OCI-LY7 (cell line): Measurements from ENCODE around the gene PGPEP1. TPM values are rescaled to one million over a fixed set of nuclear protein-coding genes. Genes with fewer than 3 reads are reported as not detected.

Experiments used
- BruUV-seq: library from RNA; stranded (reverse); fragments of 400-500 nt; replicated peaks from 2 replicates; lab custom pipeline; 2021; lab: Mats Ljungman, UMichigan
- CTCF ChIA-PET: fragments of 300-600 bp; sonication (Branson Sonifier 250); formaldehyde crosslinking; loops from one replicate; lab custom pipeline; 2022; ENCODE audit warnings: antibody characterized with exemption; ENCODE audit not compliant: unreplicated experiment; lab: Charles Lee
- POLR2A ChIA-PET: fragments of 300-600 bp; sonication (Branson Sonifier 250); formaldehyde crosslinking; loops from one replicate; lab custom pipeline; 2022; ENCODE audit warnings: antibody characterized with exemption; lab: Charles Lee
- DNase-seq: peaks from one replicate; pipeline ENCODE4 v3.0.0-alpha.2; 2015; ENCODE audit warnings: low spot score
- H2AFZ ChIP-seq: fragments of 200-600 bp; sonication (generic), shearing (Covaris generic); 2 replicates; pipeline ENCODE4 v1.6.1; 2014; ENCODE audit warnings: mild to moderate bottlenecking, antibody characterized with exemption, low read length, moderate library complexity
- H3K27ac ChIP-seq: fragments of 200-600 bp; sonication (generic); 2 replicates; pipeline ENCODE4 v1.5.1; 2014; ENCODE audit warnings: mixed run types, low read depth, mild to moderate bottlenecking, moderate library complexity, low read length, inconsistent platforms; ENCODE audit not compliant: poor library complexity, severe bottlenecking
- H3K36me3 ChIP-seq: fragments of 200-600 bp; sonication (generic); 2 replicates; pipeline ENCODE4 v1.6.1; 2014; ENCODE audit warnings: mild to moderate bottlenecking, antibody characterized with exemption, low read length, moderate library complexity, mixed read lengths; ENCODE audit not compliant: insufficient read depth
- H3K4me1 ChIP-seq: fragments of 200-600 bp; sonication (generic); 2 replicates; pipeline ENCODE4 v1.5.1; 2014; ENCODE audit warnings: mild to moderate bottlenecking, low read length; ENCODE audit not compliant: insufficient read depth, poor library complexity, severe bottlenecking
- H3K4me2 ChIP-seq: fragments of 200-600 bp; sonication (generic); 2 replicates; pipeline ENCODE4 v1.6.1; 2014; ENCODE audit warnings: mild to moderate bottlenecking, low read length
- H3K4me3 ChIP-seq: fragments of 200-600 bp; sonication (generic); 2 replicates; pipeline ENCODE4 v1.5.1; 2014; ENCODE audit warnings: mild to moderate bottlenecking, low read depth, low read length; ENCODE audit not compliant: poor library complexity, severe bottlenecking
- H3K79me2 ChIP-seq: fragments of 200-600 bp; sonication (generic); 2 replicates; pipeline ENCODE4 v1.6.1; 2016; ENCODE audit warnings: low read depth, mild to moderate bottlenecking, low read length, moderate library complexity, mixed read lengths; ENCODE audit not compliant: insufficient read depth
- H3K9me2 ChIP-seq: fragments of 200-600 bp; sonication (generic); 2 replicates; pipeline ENCODE4 v1.6.1; 2016; ENCODE audit warnings: mild to moderate bottlenecking, low read length, mixed read lengths; ENCODE audit not compliant: insufficient read depth
- H3K9me3 ChIP-seq: fragments of 200-600 bp; sonication (generic); 2 replicates; pipeline ENCODE4 v1.6.1; 2014; ENCODE audit warnings: mild to moderate bottlenecking, mixed run types, low read length, mixed read lengths
- H4K20me1 ChIP-seq: fragments of 200-600 bp; sonication (generic); 2 replicates; pipeline ENCODE4 v1.6.1; 2014; ENCODE audit warnings: mild to moderate bottlenecking, antibody characterized with exemption, low read length, moderate library complexity, mixed read lengths; ENCODE audit not compliant: insufficient read depth
- CTCF ChIP-seq: fragments of 200-600 bp; sonication (generic); conservative IDR thresholded peaks from 2 replicates; pipeline ENCODE4 v1.5.1; 2014; ENCODE audit warnings: mild to moderate bottlenecking, antibody characterized with exemption, low read length, moderate library complexity, mixed read lengths
- EZH2phosphoT487 ChIP-seq: fragments of 200-600 bp; sonication (generic); IDR thresholded peaks from 2 replicates; pipeline ENCODE4 v1.6.1; 2018; ENCODE audit warnings: low read depth, borderline replicate concordance, mild to moderate bottlenecking, mixed run types, antibody characterized with exemption, low read length, moderate library complexity, mixed read lengths
- intact Hi-C: fragments of 100-400 bp; cut with micrococcal nuclease; formaldehyde crosslinking; loops from one replicate; pipeline ENCODE4 v1.10.0; 2022; ENCODE audit not compliant: unreplicated experiment
- total RNA-seq, 2 experiments: library from RNA; depleted of rRNA in 1 of 2; stranded (reverse); fragments of >200 nt in 1 of 2; shearing (Covaris generic) in 1 of 2; gene quantifications; 2 replicates each; pipeline ENCODE4 v1.2.3, GENCODE V29; 2014 to 2022

Gene PGPEP1
- total RNA-seq, 2 experiments from 2014 or later, result 15.2 to 44.1 TPM

DNA sequence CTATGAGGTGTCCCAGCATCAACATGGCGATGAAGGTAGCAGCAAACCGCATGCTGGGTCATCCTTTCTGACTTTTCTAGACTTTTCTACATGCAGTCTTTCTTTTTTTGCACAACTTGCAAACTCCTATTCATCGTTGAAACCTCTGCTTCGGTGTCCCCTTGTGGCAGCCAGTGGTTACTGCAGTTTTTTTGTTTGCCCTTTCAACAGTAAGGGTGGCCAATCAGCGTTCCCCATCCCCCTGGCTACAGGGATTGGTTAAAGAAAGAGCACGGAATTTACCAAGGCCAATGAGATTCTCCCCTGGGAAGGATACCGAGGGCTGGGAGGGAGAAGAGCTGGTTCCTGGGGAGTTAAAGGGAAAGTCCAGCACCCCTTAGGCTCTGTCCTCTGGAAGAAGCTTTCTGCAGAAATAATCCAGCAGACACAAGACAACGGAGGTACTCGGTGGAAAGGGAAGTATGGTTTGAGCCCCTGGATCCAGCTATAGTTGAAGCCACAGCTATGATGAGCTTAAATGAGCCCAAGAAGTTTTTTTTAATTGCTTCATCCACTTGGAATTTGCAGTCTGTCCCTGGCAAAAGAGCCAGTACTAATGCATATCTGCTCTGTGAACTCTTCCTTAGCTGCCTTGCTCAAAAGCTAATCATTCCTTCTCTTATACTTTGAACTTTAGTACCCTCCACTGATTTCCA, 11.9 kb upstream of the PGPEP1 start:
- no TSS peak for BruUV-seq
- CTCF ChIA-PET, result interaction anchor here (0.5 to 2.3 kb wide), 13 partner anchors 11 to 144 kb away, joined by 3 to 22 read pairs (median 4); partner anchors contain the start of genes JUND and RAB3A
- no peak overlapping the region for H3K27ac ChIP-seq

DNA sequence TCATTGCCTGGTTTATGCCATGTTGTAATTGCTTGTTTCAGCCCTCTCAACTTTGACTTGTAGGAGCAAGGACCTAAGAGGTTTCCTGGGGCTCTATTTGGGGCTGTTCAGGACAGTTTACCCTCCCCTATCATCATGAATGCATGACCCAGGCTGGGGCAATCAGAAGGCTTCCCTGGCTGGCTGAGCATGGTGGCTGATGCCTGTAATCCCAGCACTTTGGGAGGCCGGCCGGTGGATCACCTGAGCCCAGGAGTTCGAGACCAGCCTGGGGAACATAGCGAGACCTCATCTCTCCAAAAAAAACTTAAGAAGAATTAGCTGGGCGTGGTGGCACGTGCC, 11.4 kb upstream of the PGPEP1 start:
- Histone ChIP-seq H4K20me1 (no peaks in the 10 kb centered on the region), H3K9me2 (no peaks in the 10 kb centered on the region), H3K4me1 (peaks cover 27% of the 10 kb centered on the region), H3K27ac (no peak overlapping the region), H3K79me2 (no peaks in the 10 kb centered on the region), H3K4me3 (peak overlapping the region; percentile 56), H3K4me2 (peak overlapping the region; percentile 66), H3K36me3 (no peaks in the 10 kb centered on the region), H2AFZ (peak overlapping the region; percentile 72; the same call in 1 of the 2 replicates), H3K9me3 (no peaks in the 10 kb centered on the region)
- TF ChIP-seq CTCF, result no peak
- POLR2A ChIA-PET, result interaction anchor here (0.6 to 3.3 kb wide), 8 partner anchors 10 to 261 kb away, joined by 3 to 19 read pairs (median 4); partner anchors contain the start of gene JUND
- intact Hi-C loops, result no loop called here
- CTCF ChIA-PET, result interaction anchor here (0.6 to 2.3 kb wide), 12 partner anchors 11 to 125 kb away, joined by 3 to 22 read pairs (median 4); partner anchors contain the start of genes JUND and RAB3A
- DNase-seq, result no peak
- BruUV-seq, result no TSS peak

More for the DNA sequence above, 11.9 kb upstream of the PGPEP1 start:
- Histone ChIP-seq H2AFZ (peak overlapping the region; percentile 72), H3K79me2 (no peaks in the 10 kb centered on the region), H3K4me3 (peak overlapping the region; percentile 56), H4K20me1 (no peaks in the 10 kb centered on the region), H3K36me3 (no peaks in the 10 kb centered on the region), H3K4me1 (peaks cover 32% of the 10 kb centered on the region), H3K9me3 (no peaks in the 10 kb centered on the region), H3K9me2 (no peaks in the 10 kb centered on the region), H3K4me2 (peak overlapping the region; percentile 66)
- peak; percentile 94 for DNase-seq
- peak; percentile 90 for TF ChIP-seq CTCF
- TF ChIP-seq EZH2phosphoT487, result no peak
- POLR2A ChIA-PET, result interaction anchor here (0.6 to 3.3 kb wide), 8 partner anchors 11 to 261 kb away, joined by 3 to 19 read pairs (median 5); partner anchors contain the start of gene JUND
- intact Hi-C loops, result loop anchor here (1.0 kb wide), 2 partner anchors 49 to 82 kb away; no protein-coding TSS in a partner anchor

GRCh38 chr19:18330868-18331267, 9.5 kb upstream of the PGPEP1 start:
- DNase-seq, result no peak
- BruUV-seq, result no TSS peak
- no peak overlapping the region for H3K4me3 ChIP-seq
- H3K9me3 ChIP-seq, result no peaks in the 10 kb centered on the region
- no peaks in the 10 kb centered on the region for H3K36me3 ChIP-seq
- POLR2A ChIA-PET, result interaction anchor here (0.6 to 3.3 kb wide), 4 partner anchors 8 to 88 kb away, joined by 3 to 19 read pairs (median 4); partner anchors contain the start of gene SSBP4
- peaks cover 8% of the 10 kb centered on the region for H3K4me1 ChIP-seq
- H4K20me1 ChIP-seq, result no peaks in the 10 kb centered on the region
- no peaks in the 10 kb centered on the region for H3K9me2 ChIP-seq
- no peak overlapping the region for H3K4me2 ChIP-seq
- H2AFZ ChIP-seq, result no peak overlapping the region
- no peak for TF ChIP-seq CTCF
- no peak for TF ChIP-seq EZH2phosphoT487
- no peak overlapping the region for H3K27ac ChIP-seq
- intact Hi-C loops, result no loop called here
- H3K79me2 ChIP-seq, result no peaks in the 10 kb centered on the region
- CTCF ChIA-PET, result no interaction called here
